HG02870 (cell line): Measurements from ENCODE around the gene DNAJC18.
A peak's percentile ranks its signal among the peaks of the same experiment; 100 is the strongest.
"Not testable (repeated sequence)": the region's sequence is repeated elsewhere in the genome, so short reads cannot be mapped to it uniquely, and the experiment has no call there.

ENCODE experiments used
- ATAC-seq: cut with Tn5 transposase; IDR thresholded peaks from one replicate; pipeline ENCODE4 v1.9.1; 2021; ENCODE audit warnings: mild to moderate bottlenecking, moderate library complexity; ENCODE audit not compliant: unreplicated experiment

Gene DNAJC18

GRCh38 chr5:139431706-139432105, 7.6 kb downstream of the DNAJC18 start:
- ATAC-seq, result no peak

DNA sequence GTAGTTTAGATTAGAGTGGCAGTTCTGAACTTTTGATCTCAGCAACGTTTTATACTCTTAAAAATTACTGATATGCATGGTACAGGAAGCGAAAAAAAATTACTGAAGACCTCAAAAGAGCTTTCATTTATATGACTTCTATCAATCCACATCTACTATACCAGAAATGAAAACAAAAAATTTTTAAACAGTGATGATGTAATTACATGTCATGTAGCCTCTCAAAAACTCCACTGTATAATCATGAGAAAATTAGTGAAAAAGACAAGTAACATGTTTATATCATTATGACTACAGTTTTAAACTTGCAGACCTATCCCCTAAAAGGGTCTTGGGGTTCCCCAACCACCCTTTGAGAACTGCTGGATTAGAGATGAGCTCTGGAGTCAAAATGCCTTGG, 9.3 kb downstream of the DNAJC18 start:
- ATAC-seq, result no peak

GRCh38 chr5:139426203-139426885, 13.0 kb downstream of the DNAJC18 start:
- no peak for ATAC-seq

DNA sequence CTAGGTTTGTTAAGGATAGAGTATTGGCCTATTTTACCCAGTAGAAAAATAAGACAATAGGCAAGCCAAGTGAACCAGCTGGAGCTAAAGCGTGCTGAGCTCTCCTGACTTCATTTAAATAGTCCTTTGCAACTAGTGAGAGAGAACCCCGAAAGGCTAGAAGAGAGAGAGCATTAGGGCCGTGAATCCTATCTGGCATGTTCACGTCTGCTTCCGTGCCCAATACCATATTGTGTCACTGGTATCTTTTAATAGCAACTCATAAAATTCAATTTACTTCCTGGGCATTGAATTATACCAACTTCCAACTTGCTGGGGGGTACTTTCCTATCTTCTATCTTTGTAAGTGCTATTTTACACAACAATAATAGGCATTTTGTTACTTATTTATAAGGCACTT, 13.8 kb downstream of the DNAJC18 start:
- no peak for ATAC-seq

- peak; percentile 40 for ATAC-seq
Measured at GRCh38 chr5:139422307-139422893, 16.9 kb downstream of the DNAJC18 start.

DNA sequence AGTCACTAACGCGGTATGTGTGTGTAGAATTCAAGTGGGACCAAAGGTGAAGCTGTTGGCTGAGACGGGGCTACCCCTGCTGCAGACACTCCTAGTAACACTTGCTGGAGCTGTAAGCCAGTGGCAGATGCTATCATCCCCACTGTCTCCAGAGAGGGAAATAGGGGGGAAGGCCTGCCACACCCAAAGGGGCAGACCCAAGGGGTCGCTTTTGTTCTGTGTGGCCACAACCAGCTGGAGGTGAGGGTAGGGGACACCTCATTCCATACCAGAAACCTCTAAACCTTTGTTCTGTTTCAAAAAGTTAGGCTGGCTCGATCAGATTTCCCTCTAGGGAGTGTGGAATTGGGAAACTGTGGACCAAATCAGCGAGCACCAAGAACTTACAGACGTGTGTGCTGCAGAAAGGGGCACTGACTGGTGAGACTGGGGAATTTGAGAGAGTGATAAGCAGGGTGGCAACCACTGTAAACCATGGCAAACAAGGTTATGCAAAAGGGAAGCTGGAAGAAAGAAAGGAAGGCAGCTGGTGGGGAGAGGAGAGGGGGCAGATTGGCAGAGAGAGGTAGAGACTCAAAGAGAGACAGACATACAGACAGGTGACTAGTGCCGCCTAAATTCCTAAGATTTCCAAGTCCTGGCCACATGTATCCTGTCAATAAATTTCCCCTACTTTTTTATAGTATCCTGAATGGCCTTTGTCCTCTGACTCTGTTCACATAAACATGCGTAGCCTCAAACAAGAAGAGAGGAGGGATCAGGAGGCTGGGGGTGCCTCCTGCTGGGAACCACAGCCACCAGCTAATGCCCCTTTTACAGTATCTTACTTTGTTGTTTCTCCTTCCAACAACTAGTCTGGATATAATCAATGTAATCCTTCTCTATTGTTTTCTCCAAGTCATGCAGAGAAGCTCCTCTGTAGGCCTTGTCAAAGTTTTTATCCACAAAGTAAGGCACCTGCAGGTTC, 19.8 kb downstream of the DNAJC18 start:
- no peak for ATAC-seq

GRCh38 chr5:139418793-139419192, 20.5 kb downstream of the DNAJC18 start:
- ATAC-seq, result no peak

DNA sequence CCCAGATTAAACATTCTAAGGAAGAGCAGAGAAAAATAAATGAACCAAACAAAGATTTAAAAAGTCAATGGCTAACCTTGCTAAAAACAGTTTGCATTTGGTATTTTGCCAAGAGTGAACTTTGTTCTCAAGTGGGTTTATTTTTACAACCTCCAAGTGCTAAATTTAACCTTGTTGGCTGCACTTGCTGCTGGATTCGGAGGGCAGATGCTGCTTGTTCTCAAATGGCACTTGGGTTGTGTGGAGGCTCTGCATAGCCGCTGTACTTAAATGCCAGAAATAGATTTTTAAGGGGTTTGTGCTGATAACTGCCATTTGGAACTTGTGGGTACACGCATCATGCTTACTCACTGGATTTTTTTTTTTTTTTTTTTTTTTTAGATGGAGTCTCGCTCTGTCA, 22.1 kb downstream of the DNAJC18 start:
- no peak for ATAC-seq

GRCh38 chr5:139416651-139417050, 22.7 kb downstream of the DNAJC18 start:
- no peak for ATAC-seq

- no peak for ATAC-seq
Measured at GRCh38 chr5:139415869-139416268, 23.5 kb downstream of the DNAJC18 start.

DNA sequence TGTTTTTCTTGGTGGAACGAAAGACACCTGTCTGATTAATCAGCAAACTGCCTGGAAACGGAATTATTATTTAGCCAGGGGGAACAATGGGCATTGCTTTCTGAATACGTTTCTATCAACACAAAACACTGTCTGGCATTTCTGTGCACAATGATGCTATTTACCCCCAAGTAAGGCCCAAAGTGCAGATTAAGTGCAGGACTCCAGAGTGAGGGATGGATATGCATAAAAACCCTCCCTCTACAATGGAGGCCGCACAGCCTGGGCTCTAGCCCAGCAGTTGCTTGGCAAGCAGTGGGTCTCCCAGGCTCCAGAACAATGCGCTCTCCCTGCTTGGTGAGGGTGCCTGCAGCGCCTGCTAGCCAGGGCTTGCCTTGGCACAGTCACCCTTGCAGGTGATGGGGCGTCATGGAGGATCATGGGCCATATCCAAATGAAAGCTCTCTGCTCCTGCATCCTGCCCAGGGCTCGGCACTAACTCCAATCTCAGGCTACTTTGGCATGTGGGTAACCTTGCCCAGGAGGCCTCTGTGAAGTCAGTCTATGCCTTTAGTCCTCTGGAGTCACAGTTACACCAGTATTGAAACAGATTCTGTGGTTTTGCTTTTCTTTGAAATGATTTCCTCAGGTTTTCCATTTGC, 24.0 kb downstream of the DNAJC18 start:
- no peak for ATAC-seq

DNA sequence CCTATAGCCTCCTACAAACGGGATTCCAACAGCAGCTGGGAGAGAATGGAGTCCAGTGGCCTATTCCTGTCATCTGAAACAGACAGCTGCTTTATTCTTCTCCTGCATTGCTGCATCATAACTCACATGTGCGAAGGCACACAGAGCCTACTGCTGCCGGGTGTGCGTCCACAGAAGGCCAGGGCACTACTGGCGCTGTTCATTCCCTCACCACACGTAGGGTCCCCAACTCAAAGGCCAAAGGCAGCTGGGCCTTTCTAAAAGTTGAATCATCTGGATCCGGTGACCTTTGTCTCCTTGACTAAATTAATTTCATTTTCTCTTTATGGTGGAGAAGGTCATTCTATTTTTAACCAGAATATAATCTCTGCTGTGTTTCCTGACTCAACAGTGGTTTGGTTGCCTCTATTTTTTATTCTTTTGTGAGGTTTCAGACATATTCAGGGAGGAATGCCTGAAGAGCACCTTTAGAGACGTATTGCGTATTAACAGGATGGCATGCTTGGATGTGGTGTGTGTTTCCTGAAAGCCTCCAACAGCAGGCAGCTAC, 24.7 kb downstream of the DNAJC18 start:
- ATAC-seq, result no peak

- ATAC-seq, result peak; percentile 65
Measured at GRCh38 chr5:139413963-139414362, 25.4 kb downstream of the DNAJC18 start.

GRCh38 chr5:139413153-139413552, 26.2 kb downstream of the DNAJC18 start:
- ATAC-seq, result no peak

GRCh38 chr5:139410993-139411828, 28.1 kb downstream of the DNAJC18 start:
- no peak for ATAC-seq

- no peak for ATAC-seq
Measured at GRCh38 chr5:139410121-139410992, 29.0 kb downstream of the DNAJC18 start.

DNA sequence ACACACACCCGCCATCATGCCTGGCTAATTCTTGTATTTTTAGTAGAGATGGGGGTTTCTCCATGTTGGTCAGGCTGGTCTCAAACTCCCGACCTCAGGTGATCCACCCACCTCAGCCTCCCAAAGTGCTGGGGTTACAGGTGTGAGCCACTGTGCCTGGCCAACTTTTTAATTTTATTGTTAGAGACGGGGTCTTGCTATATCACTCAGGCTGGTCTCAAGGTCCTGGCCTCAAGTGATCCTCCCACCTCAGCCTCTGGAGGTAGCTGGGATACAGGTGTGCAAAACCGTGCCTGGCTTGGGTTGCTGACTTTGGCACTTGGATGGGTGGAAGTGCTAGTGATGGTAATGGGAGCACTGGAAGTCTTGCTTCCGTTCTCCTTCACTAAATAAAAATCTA, 30.2 kb downstream of the DNAJC18 start:
- not testable (repeated sequence) for ATAC-seq

GRCh38 chr5:139408191-139408590, 31.1 kb downstream of the DNAJC18 start:
- no peak for ATAC-seq

DNA sequence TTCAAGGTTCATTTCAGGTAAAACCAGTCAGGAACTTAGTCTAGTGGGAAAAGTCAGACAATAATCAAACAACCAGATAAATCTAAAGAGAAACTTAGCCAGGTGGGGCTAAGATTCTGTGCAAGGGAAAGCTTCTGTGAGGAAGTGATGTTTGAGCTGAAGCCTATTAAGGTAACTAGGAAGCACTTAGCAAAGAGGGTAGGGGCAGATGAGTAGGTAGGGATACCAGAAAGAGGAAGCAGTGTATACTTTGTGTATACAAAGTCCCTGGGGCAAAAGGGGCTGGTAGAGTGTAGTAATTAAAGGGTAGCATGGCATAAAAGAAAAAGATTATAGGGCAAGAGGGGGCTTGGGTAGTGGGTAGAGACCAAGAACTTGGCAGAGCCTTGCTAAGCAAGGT, 31.8 kb downstream of the DNAJC18 start:
- ATAC-seq, result no peak
